Gastrocnemius medialis (tissue), 4 donors: ENCODE results near the gene VIL1.

Experiments
- CTCF ChIP-seq, 5 experiments: fragments of 450-650 bp in 3 of 5; fragments of 200-600 bp in 2 of 5; sonication (generic) in 2 of 5; IDR thresholded peaks in 4 of 5; conservative IDR thresholded peaks in 1 of 5; 1 replicate in 4 of 5; 2 replicates in 1 of 5; pipeline ENCODE4 v1.5.1; 2016 to 2019; ENCODE audit warnings: antibody characterized with exemption in 5 of 5, mild to moderate bottlenecking in 3 of 5, moderate library complexity in 3 of 5
- POLR2A ChIP-seq, 2 donors: fragments of 450-650 bp; IDR thresholded peaks; one replicate each; pipeline ENCODE4 v1.6.1; 2017; ENCODE audit warnings: antibody characterized with exemption in 2 of 2, mild to moderate bottlenecking in 2 of 2, moderate library complexity in 2 of 2

- TF ChIP-seq POLR2A (IDR thresholded peaks at IDR 0.05): no peak
- no peak for TF ChIP-seq CTCF (IDR thresholded peaks at IDR 0.05 in 4 of 5, conservative IDR thresholded peaks at IDR 0.05 in 1 of 5)
These were observed 82.7 kb downstream of the VIL1 start for GRCh38 chr2:218501665-218502064.
